Nephron progenitor cell (in vitro differentiated cells): Measurements from ENCODE around the gene GRSF1.
"Not testable (repeated sequence)": the region's sequence is repeated elsewhere in the genome, so short reads cannot be mapped to it uniquely, and the experiment has no call there.

ENCODE experiments used
- DNase-seq: peaks from one replicate; pipeline ENCODE4 v3.0.0; 2021
- H3K27ac Mint-ChIP-seq: 2 replicates; pipeline ENCODE4 v1.8.0; 2021; ENCODE audit warnings: mild to moderate bottlenecking, moderate library complexity, mixed read lengths
- H3K27me3 Mint-ChIP-seq: 2 replicates; pipeline ENCODE4 v1.8.0; 2021; ENCODE audit warnings: mild to moderate bottlenecking, low read depth, mixed read lengths; ENCODE audit not compliant: poor library complexity
- H3K36me3 Mint-ChIP-seq: 2 replicates; pipeline ENCODE4 v1.8.0; 2021; ENCODE audit warnings: low read depth, mixed read lengths
- H3K4me1 Mint-ChIP-seq: 2 replicates; pipeline ENCODE4 v1.8.0; 2021; ENCODE audit warnings: mixed read lengths
- H3K4me3 Mint-ChIP-seq: 2 replicates; pipeline ENCODE4 v1.8.0; 2021; ENCODE audit warnings: mild to moderate bottlenecking, moderate library complexity, mixed read lengths
- H3K9me3 Mint-ChIP-seq: 2 replicates; pipeline ENCODE4 v1.8.0; 2021; ENCODE audit warnings: mild to moderate bottlenecking, moderate library complexity, mixed read lengths
- CTCF ChIP-seq: fragments of 200-600 bp; sonication (generic); IDR thresholded peaks from 2 replicates; pipeline ENCODE4 v1.5.0; 2021; ENCODE audit warnings: antibody characterized with exemption

GRSF1 gene

GRCh38 chr4:70783096-70783495 lies 56.6 kb downstream of the GRSF1 start:
- Mint-ChIP-seq H3K27ac (no peak overlapping the region), H3K4me3 (no peak overlapping the region), H3K9me3 (no peaks in the 10 kb centered on the region), H3K36me3 (peaks cover 51% of the 10 kb centered on the region), H3K4me1 (no peaks in the 10 kb centered on the region), H3K27me3 (no peaks in the 10 kb centered on the region)
- no peak for DNase-seq
- no peak for TF ChIP-seq CTCF

GRCh38 chr4:70778888-70779422 lies 60.7 kb downstream of the GRSF1 start:
- Mint-ChIP-seq H3K4me3 (no peak overlapping the region), H3K27me3 (no peaks in the 10 kb centered on the region), H3K4me1 (no peaks in the 10 kb centered on the region), H3K27ac (no peak overlapping the region), H3K9me3 (no peaks in the 10 kb centered on the region), H3K36me3 (peaks cover 28% of the 10 kb centered on the region)
- DNase-seq, result no peak
- no peak for TF ChIP-seq CTCF

- no peaks in the 10 kb centered on the region for H3K4me1 Mint-ChIP-seq
- H3K4me3 Mint-ChIP-seq, result no peak overlapping the region
- H3K27me3 Mint-ChIP-seq, result no peaks in the 10 kb centered on the region
- no peak for DNase-seq
- TF ChIP-seq CTCF, result no peak
- H3K27ac Mint-ChIP-seq, result no peak overlapping the region
- H3K9me3 Mint-ChIP-seq, result no peaks in the 10 kb centered on the region
- peaks cover 20% of the 10 kb centered on the region for H3K36me3 Mint-ChIP-seq
Measured at GRCh38 chr4:70772929-70773555, 66.6 kb downstream of the GRSF1 start.

- H3K9me3 Mint-ChIP-seq, DNase-seq, H3K27ac Mint-ChIP-seq, H3K4me3 Mint-ChIP-seq, H3K4me1 Mint-ChIP-seq, H3K27me3 Mint-ChIP-seq: not testable (repeated sequence)
- H3K36me3 Mint-ChIP-seq, result peaks cover 44% of the 10 kb centered on the region
Measured at GRCh38 chr4:70769396-70769795, 70.3 kb downstream of the GRSF1 start.

- TF ChIP-seq CTCF, result no peak
- DNase-seq, result no peak
- Mint-ChIP-seq H3K27ac (no peak overlapping the region), H3K9me3 (no peaks in the 10 kb centered on the region), H3K36me3 (peaks cover 54% of the 10 kb centered on the region), H3K4me3 (no peak overlapping the region), H3K4me1 (no peaks in the 10 kb centered on the region), H3K27me3 (no peaks in the 10 kb centered on the region)
Measured at GRCh38 chr4:70768301-70768948, 71.3 kb downstream of the GRSF1 start.
